CD14-positive monocyte (primary cell): Measurements from ENCODE around the gene FUT8. TPM values are rescaled to one million over a fixed set of nuclear protein-coding genes. Genes with fewer than 3 reads are reported as not detected.

Source experiments
- DNase-seq, 3 donors: peaks; one replicate each; pipeline ENCODE4 v3.0.0-alpha.2; 2011 to 2022
- H2AFZ ChIP-seq: 2 replicates; pipeline ENCODE4 v1.6.0; 2012; ENCODE audit warnings: mild to moderate bottlenecking, low read depth, low read length, inconsistent platforms; ENCODE audit not compliant: insufficient read depth, poor library complexity, severe bottlenecking
- H3K27ac ChIP-seq, 2 donors: 1 replicate in 1 of 2; 2 replicates in 1 of 2; pipeline ENCODE4 v1.5.1; 2012 to 2013; ENCODE audit warnings: low read length in 2 of 2, control low read depth in 1 of 2, inconsistent platforms in 1 of 2, low read depth in 1 of 2, mild to moderate bottlenecking in 1 of 2
- H3K27me3 ChIP-seq, 2 donors: one replicate each; pipeline versions ENCODE4 v1.6.0 to v1.6.1; 2011 to 2013; ENCODE audit warnings: low read length in 2 of 2; ENCODE audit not compliant: control insufficient read depth in 2 of 2, insufficient read depth in 2 of 2
- H3K36me3 ChIP-seq, 2 donors: replicated peaks in 1 of 2; 1 replicate in 1 of 2; 2 replicates in 1 of 2; pipeline versions ENCODE4 v1.5.1 to v1.6.1; 2012 to 2013; ENCODE audit warnings: low read length in 2 of 2, control low read depth in 1 of 2, inconsistent platforms in 1 of 2, mild to moderate bottlenecking in 1 of 2; ENCODE audit not compliant: insufficient read depth in 2 of 2, control insufficient read depth in 1 of 2
- H3K4me1 ChIP-seq, 2 donors: 1 replicate in 1 of 2; 2 replicates in 1 of 2; pipeline versions ENCODE4 v1.5.1 to v1.6.1; 2012 to 2013; ENCODE audit warnings: low read length in 2 of 2, control low read depth in 1 of 2, inconsistent platforms in 1 of 2, mild to moderate bottlenecking in 1 of 2, moderate library complexity in 1 of 2; ENCODE audit not compliant: insufficient read depth in 2 of 2, control insufficient read depth in 1 of 2
- H3K4me2 ChIP-seq: replicated peaks from 2 replicates; pipeline ENCODE3; 2012; ENCODE audit warnings: low read length, moderate library complexity, mild to moderate bottlenecking; ENCODE audit not compliant: poor library complexity, severe bottlenecking; ENCODE audit errors: extremely low read depth
- H3K4me3 ChIP-seq, 3 experiments: fragments of 200-600 bp in 1 of 3; sonication (generic) in 1 of 3; replicated peaks in 1 of 3; 1 replicate in 2 of 3; 2 replicates in 1 of 3; pipeline ENCODE4 v1.5.1; 2011 to 2013; ENCODE audit warnings: low read length in 3 of 3, mild to moderate bottlenecking in 3 of 3, control low read depth in 2 of 3, low read depth in 2 of 3, inconsistent platforms in 1 of 3, moderate library complexity in 1 of 3
- H3K79me2 ChIP-seq: 2 replicates; pipeline ENCODE4 v1.6.0; 2012; ENCODE audit warnings: mild to moderate bottlenecking, control low read depth, inconsistent platforms, low read length, moderate library complexity; ENCODE audit not compliant: insufficient read depth
- H3K9ac ChIP-seq: 2 replicates; pipeline ENCODE4 v1.6.0; 2017; ENCODE audit warnings: low read length, mild to moderate bottlenecking; ENCODE audit not compliant: insufficient read depth, poor library complexity, severe bottlenecking
- H3K9me3 ChIP-seq, 2 donors: replicated peaks in 1 of 2; 1 replicate in 1 of 2; 2 replicates in 1 of 2; pipeline versions ENCODE4 v1.5.1 to v1.6.1; 2012 to 2013; ENCODE audit warnings: low read length in 2 of 2, control low read depth in 1 of 2; ENCODE audit not compliant: control insufficient read depth in 1 of 2, insufficient read depth in 1 of 2
- H4K20me1 ChIP-seq: 2 replicates; pipeline ENCODE4 v1.6.0; 2012; ENCODE audit warnings: mild to moderate bottlenecking, low read length, control low read depth, moderate library complexity; ENCODE audit not compliant: insufficient read depth
- H3K27ac Mint-ChIP-seq, 7 donors: one replicate each; pipeline ENCODE4 v1.8.0; 2020; ENCODE audit warnings: mild to moderate bottlenecking in 7 of 7, mixed read lengths in 7 of 7, moderate library complexity in 6 of 7, inconsistent platforms in 2 of 7
- H3K27me3 Mint-ChIP-seq, 3 donors: one replicate each; pipeline ENCODE4 v1.8.0; 2021 to 2022; ENCODE audit warnings: low read depth in 3 of 3, mild to moderate bottlenecking in 3 of 3, mixed read lengths in 3 of 3, moderate library complexity in 3 of 3, inconsistent platforms in 1 of 3
- H3K36me3 Mint-ChIP-seq, 2 donors: one replicate each; pipeline ENCODE4 v1.8.0; 2020; ENCODE audit warnings: mixed read lengths in 2 of 2, inconsistent platforms in 1 of 2, mild to moderate bottlenecking in 1 of 2
- H3K4me1 Mint-ChIP-seq: one replicate; pipeline ENCODE4 v1.8.0; 2020; ENCODE audit warnings: mild to moderate bottlenecking, mixed read lengths
- H3K4me3 Mint-ChIP-seq, 2 donors: one replicate each; pipeline ENCODE4 v1.8.0; 2020; ENCODE audit warnings: mild to moderate bottlenecking in 2 of 2, mixed read lengths in 2 of 2, moderate library complexity in 1 of 2
- H3K9me3 Mint-ChIP-seq, 7 donors: one replicate each; pipeline ENCODE4 v1.8.0; 2020 to 2022; ENCODE audit warnings: mixed read lengths in 7 of 7, mild to moderate bottlenecking in 6 of 7, moderate library complexity in 6 of 7, inconsistent platforms in 2 of 7
- CTCF ChIP-seq: fragments of 200-600 bp; IDR thresholded peaks from one replicate; pipeline ENCODE4 v1.8.0; 2022; ENCODE audit warnings: antibody characterized with exemption, mild to moderate bottlenecking
- WGBS: methylation state at CpG from one replicate; pipeline ENCODE4 v1.1.5; 2013; ENCODE audit warnings: missing lambda C conversion rate; ENCODE audit not compliant: insufficient coverage; 5-methylcytosine and 5-hydroxymethylcytosine counted together
- intact Hi-C, 2 donors: fragments of 100-400 bp; cut with micrococcal nuclease; formaldehyde crosslinking; loops; one replicate each; pipeline versions ENCODE4 v1.15.0 to v1.15.1; 2023
- polyA plus RNA-seq, 3 donors: library from polyadenylated mRNA; depleted of rRNA in 1 of 3; unstranded in 2 of 3; stranded (reverse) in 1 of 3; fragments of 300-500 nt in 2 of 3; fragments of >200 nt in 1 of 3; fragmentation: Illumina TruSeq in 2 of 3; gene quantifications; 1 replicate in 2 of 3; 2 replicates in 1 of 3; pipeline ENCODE4 v1.2.3, GENCODE V29; 2012 to 2021

Gene FUT8
- polyA plus RNA-seq, 3 donors = 1.6 to 5.1 (median 5.0) TPM

GRCh38 chr14:65486863-65487262, 74.3 kb downstream of the FUT8 start:
- Histone ChIP-seq H4K20me1 (no peaks in the 10 kb centered on the region), H3K36me3 (no peaks in the 10 kb centered on the region), H3K79me2 (no peaks in the 10 kb centered on the region), H3K9ac (no peak overlapping the region), H3K27me3 (no peaks in the 10 kb centered on the region), H3K9me3 (no peaks in the 10 kb centered on the region), H3K4me3 (no peak overlapping the region), H3K4me1 (no peaks in the 10 kb centered on the region), H3K4me2 (no peak overlapping the region), H2AFZ (no peak overlapping the region), H3K27ac (no peak overlapping the region)
- Mint-ChIP-seq H3K9me3 (no peaks in the 10 kb centered on the region), H3K4me3 (no peak overlapping the region), H3K27me3 (peaks cover 0 to 4% (median 0%) of the 10 kb centered on the region in 3 donors), H3K27ac (no peak overlapping the region), H3K4me1 (no peaks in the 10 kb centered on the region), H3K36me3 (no peaks in the 10 kb centered on the region)
- no peak for TF ChIP-seq CTCF
- DNase-seq = no peak
- intact Hi-C loops = no loop called here

GRCh38 chr14:65487783-65488494, 75.4 kb downstream of the FUT8 start:
- Histone ChIP-seq H3K79me2 (no peaks in the 10 kb centered on the region), H3K9me3 (peaks cover 0 to 3% of the 10 kb centered on the region in 2 donors), H3K4me3 (no peak overlapping the region), H3K9ac (no peak overlapping the region), H3K4me1 (no peaks in the 10 kb centered on the region), H3K4me2 (no peak overlapping the region), H3K27ac (no peak overlapping the region), H3K36me3 (no peaks in the 10 kb centered on the region), H3K27me3 (no peaks in the 10 kb centered on the region), H2AFZ (no peak overlapping the region), H4K20me1 (no peaks in the 10 kb centered on the region)
- Mint-ChIP-seq H3K27ac (peak overlapping the region in 1 of 7 donors; percentile 19), H3K4me1 (peaks cover 1% of the 10 kb centered on the region), H3K9me3 (peaks cover 0 to 5% (median 3%) of the 10 kb centered on the region in 7 donors), H3K36me3 (no peaks in the 10 kb centered on the region), H3K4me3 (no peak overlapping the region), H3K27me3 (peaks cover 0 to 4% (median 0%) of the 10 kb centered on the region in 3 donors)
- WGBS = no CpG with 5 or more reads among the region's 4 CpGs
- TF ChIP-seq CTCF = no peak
- DNase-seq = no peak
- intact Hi-C loops = no loop called here
